Mucosa of descending colon (tissue), 3 donors: ENCODE results near the gene PLD2. TPM values are rescaled to one million over a fixed set of nuclear protein-coding genes. Genes with fewer than 3 reads are reported as not detected.

Source experiments
- ATAC-seq: fragments of 200-7000 bp; cut with Tn5 transposase; one replicate; pipeline ENCODE4 v1.9.1; 2020; ENCODE audit warnings: mild to moderate bottlenecking, moderate library complexity
- DNase-seq, 3 donors: peaks; one replicate each; pipeline ENCODE4 v3.0.0-alpha.2; 2020
- H3K36me3 ChIP-seq: fragments of 200-600 bp; one replicate; pipeline ENCODE4 v1.8.0; 2021; ENCODE audit warnings: low read depth, mild to moderate bottlenecking
- H3K4me1 ChIP-seq: fragments of 200-600 bp; one replicate; pipeline ENCODE4 v1.8.0; 2021; ENCODE audit warnings: low read depth, mild to moderate bottlenecking
- H3K4me3 ChIP-seq: fragments of 200-600 bp; one replicate; pipeline ENCODE4 v1.8.0; 2021; ENCODE audit warnings: mild to moderate bottlenecking
- H3K9me3 ChIP-seq: fragments of 200-600 bp; one replicate; pipeline ENCODE4 v1.8.0; 2021; ENCODE audit warnings: mild to moderate bottlenecking
- intact Hi-C, 2 donors: fragments of 100-400 bp; cut with DNase I in 1 of 2; cut with micrococcal nuclease in 1 of 2; formaldehyde crosslinking; loops; one replicate each; pipeline versions ENCODE4 v1.11.0 to v1.11.1; 2022; cut with DNase I, micrococcal nuclease
- total RNA-seq, 3 donors: library from RNA; stranded (reverse); fragmentation: NEBNext Ultra II Directional in 2 of 3; extraction: Animal tissue kit (Norgen Biotek cat#: 25700) in 2 of 3; gene quantifications; one replicate each; pipeline versions ENCODE4 v1.2.1 to v1.2.4, GENCODE V29; 2021 to 2023
- TF ChIP-seq, protein P1 (sequence below): fragments of 200-600 bp; IDR thresholded peaks from one replicate; pipeline ENCODE4 v1.8.0; 2022; ENCODE audit warnings: antibody characterized with exemption, mild to moderate bottlenecking
- donor health status: DM: no; HTN: no; CAD: no; lungs with moderate emphysema.
- donor health status: DM: no; HTN: no; CAD: no.
- donor health status: DM: no; HTN: yes; CAD: no.

PLD2 gene
- total RNA-seq, 3 donors from 2014 or later = 24.4 to 29.8 (median 29.2) TPM

DNA sequence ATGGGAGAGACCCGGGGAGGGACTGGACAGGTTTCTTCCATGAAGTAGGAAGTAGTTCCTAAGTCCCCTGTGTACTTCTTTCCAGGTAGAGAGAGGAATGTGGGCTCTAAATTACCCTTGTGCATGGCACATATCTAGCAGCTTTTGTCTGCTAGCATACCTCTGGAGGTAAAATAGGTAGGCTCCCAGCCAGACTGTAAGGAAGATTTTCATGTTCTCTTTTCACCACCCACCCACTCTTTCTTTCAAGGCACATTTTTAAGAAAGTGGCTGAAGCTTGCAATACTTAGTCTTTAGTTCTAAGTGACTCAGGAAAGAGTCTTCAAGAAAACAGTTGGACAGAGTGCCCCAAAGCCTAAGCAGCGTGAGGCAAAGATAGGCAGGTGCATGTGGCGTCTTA is 35.4 kb downstream of the PLD2 start:
- no peak for ATAC-seq
- intact Hi-C loops = no loop called here

GRCh38 chr17:4843321-4844000 is 36.5 kb downstream of the PLD2 start:
- no peak for ATAC-seq
- intact Hi-C loops = no loop called here

More for the DNA sequence above, 35.4 kb downstream of the PLD2 start:
- TF ChIP-seq, protein P1, sequence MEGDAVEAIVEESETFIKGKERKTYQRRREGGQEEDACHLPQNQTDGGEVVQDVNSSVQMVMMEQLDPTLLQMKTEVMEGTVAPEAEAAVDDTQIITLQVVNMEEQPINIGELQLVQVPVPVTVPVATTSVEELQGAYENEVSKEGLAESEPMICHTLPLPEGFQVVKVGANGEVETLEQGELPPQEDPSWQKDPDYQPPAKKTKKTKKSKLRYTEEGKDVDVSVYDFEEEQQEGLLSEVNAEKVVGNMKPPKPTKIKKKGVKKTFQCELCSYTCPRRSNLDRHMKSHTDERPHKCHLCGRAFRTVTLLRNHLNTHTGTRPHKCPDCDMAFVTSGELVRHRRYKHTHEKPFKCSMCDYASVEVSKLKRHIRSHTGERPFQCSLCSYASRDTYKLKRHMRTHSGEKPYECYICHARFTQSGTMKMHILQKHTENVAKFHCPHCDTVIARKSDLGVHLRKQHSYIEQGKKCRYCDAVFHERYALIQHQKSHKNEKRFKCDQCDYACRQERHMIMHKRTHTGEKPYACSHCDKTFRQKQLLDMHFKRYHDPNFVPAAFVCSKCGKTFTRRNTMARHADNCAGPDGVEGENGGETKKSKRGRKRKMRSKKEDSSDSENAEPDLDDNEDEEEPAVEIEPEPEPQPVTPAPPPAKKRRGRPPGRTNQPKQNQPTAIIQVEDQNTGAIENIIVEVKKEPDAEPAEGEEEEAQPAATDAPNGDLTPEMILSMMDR = no peak
- no peaks in the 10 kb centered on the region for H3K36me3 ChIP-seq
- H3K4me1 ChIP-seq = peaks cover 16% of the 10 kb centered on the region
- no peak for DNase-seq
- no peak overlapping the region for H3K4me3 ChIP-seq
- H3K9me3 ChIP-seq = no peaks in the 10 kb centered on the region

GRCh38 chr17:4845118-4845517 is 38.2 kb downstream of the PLD2 start:
- ATAC-seq = no peak
- TF ChIP-seq, protein P1 = no peak
- H3K36me3 ChIP-seq = no peaks in the 10 kb centered on the region
- H3K4me1 ChIP-seq = peaks cover 29% of the 10 kb centered on the region
- intact Hi-C loops = no loop called here
- no peak overlapping the region for H3K4me3 ChIP-seq
- H3K9me3 ChIP-seq = no peaks in the 10 kb centered on the region
- DNase-seq = no peak

More at GRCh38 chr17:4843321-4844000, 36.5 kb downstream of the PLD2 start:
- TF ChIP-seq, protein P1 = no peak
- no peak for DNase-seq
- no peaks in the 10 kb centered on the region for H3K9me3 ChIP-seq
- peaks cover 16% of the 10 kb centered on the region for H3K4me1 ChIP-seq
- no peaks in the 10 kb centered on the region for H3K36me3 ChIP-seq
- no peak overlapping the region for H3K4me3 ChIP-seq

DNA sequence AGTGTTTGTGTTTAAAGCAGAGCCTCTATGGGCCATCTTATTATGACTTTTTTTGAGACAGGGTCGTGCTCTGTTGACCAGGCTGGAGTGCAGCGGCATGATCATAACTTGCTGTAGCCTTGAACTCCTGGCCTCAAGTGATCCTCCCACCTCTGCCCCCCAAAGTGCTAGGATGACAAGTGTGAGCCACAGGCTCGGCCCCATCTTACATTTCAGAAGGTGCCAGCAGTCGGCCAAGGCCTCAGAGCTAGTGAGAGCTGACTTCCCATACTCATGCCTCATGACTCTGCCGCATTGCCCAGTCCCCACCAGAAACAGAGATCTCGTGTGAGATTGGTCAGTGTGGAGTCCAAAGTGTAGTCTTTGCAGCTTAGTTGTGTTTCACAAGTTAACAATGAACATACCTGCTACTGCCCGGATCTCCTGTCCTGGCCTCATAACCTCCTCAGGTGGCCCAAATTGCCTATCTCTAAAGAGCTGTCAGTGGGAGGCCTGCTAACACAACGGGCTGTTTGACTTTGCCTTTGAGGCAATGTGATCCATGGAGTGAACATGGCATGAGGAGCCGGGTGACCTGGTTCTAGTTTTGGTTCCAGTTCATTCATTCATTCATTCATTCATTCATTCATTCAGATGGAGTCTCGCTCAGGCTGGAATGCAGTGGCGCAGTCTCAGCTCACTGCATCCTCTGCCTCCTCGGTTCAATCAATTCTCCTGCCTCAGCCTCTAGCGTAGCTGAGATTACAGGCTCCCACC is 39.9 kb downstream of the PLD2 start:
- TF ChIP-seq, protein P1 = no peak
- Histone ChIP-seq H3K36me3 (no peaks in the 10 kb centered on the region), H3K9me3 (no peaks in the 10 kb centered on the region), H3K4me1 (peaks cover 26% of the 10 kb centered on the region), H3K4me3 (no peak overlapping the region)
- ATAC-seq = no peak
- DNase-seq = no peak
- intact Hi-C loops = no loop called here

DNA sequence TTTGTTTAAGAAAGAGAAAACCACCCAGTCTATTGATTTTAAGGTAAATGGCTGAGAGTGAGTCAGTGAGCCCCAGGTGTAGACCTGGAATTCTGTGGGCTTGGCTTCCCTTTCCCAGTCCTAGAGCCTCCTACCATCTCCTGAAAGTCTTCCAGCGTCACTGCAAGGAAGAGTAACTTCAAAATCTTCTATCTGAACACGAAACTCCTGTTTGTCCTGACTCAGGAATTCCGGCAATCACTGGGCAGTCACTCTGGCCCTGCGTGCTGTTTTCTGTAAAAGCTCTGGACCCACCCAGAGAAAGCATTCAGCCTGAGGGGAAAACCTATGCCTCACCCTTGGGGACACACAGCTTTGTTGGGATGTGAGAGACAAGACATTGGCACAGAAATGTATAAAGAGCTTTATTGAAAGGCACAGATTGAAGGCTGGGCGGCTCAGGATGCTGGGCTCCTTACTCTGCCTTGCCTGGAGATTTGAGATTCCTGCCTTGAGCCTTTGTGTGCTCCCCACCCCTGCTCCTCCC is 42.1 kb downstream of the PLD2 start:
- no peak for DNase-seq
- no peak for ATAC-seq
- Histone ChIP-seq H3K4me1 (peaks cover 31% of the 10 kb centered on the region), H3K36me3 (no peaks in the 10 kb centered on the region), H3K4me3 (no peak overlapping the region), H3K9me3 (no peaks in the 10 kb centered on the region)
- intact Hi-C loops = no loop called here
- TF ChIP-seq, protein P1 = no peak
